Measurements from ENCODE around the gene INMT. TPM values are rescaled to one million over a fixed set of nuclear protein-coding genes. Genes with fewer than 3 reads are reported as not detected.

The INMT gene
- total and polyA plus RNA-seq, 7 donors, result 2.3 to 32.0 (median 4.6) TPM

GRCh38 chr7:30722671-30723070 lies 29.3 kb upstream of the INMT start:
- no peaks in the 10 kb centered on the region for H3K36me3 ChIP-seq (ENCODE audit: insufficient read depth in 1 of 2, low read depth in 1 of 2)
- H3K27me3 ChIP-seq (ENCODE audit: insufficient read depth in 3 of 3, low read length in 2 of 3), result no peaks in the 10 kb centered on the region
- no peak overlapping the region for H3K4me3 ChIP-seq
- DNase-seq (no peak), ATAC-seq (no peak)
- H3K27ac ChIP-seq, result no peak overlapping the region
- intact Hi-C loops (cut with DNase I), result no loop called here
- no peak for TF ChIP-seq CTCF (IDR thresholded peaks at IDR 0.05)
- H3K4me1 ChIP-seq, result no peaks in the 10 kb centered on the region
- H3K9me3 ChIP-seq, result peaks cover 6% of the 10 kb centered on the region

DNA sequence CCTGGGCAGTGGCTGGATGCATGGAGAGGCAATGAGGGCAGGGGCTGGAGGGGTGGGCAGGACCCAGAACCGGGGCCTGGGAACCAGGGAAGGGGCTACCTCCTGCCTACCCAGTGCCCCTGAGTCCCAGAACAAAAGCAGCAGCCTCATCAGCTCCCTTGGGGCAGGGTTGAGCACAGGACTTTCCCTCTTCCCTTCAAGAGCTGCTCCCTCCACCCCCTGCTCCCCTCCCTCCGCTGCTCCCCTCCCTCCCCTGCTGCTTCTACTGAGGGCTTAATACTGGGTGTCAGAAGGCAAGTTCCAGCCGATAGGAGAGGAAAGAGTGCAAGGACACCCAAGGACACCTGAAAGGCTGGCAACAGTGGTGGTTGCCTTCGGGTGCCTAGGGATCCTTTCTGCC lies 28.2 kb upstream of the INMT start:
- H3K36me3 ChIP-seq (ENCODE audit: insufficient read depth in 1 of 2, low read depth in 1 of 2), result no peaks in the 10 kb centered on the region
- DNase-seq, result no peak
- H3K4me1 ChIP-seq, result no peaks in the 10 kb centered on the region
- TF ChIP-seq CTCF (IDR thresholded peaks at IDR 0.05), result no peak
- ATAC-seq, result no peak
- H3K27ac ChIP-seq, result no peak overlapping the region
- peaks cover under 1% of the 10 kb centered on the region for H3K9me3 ChIP-seq
- H3K27me3 ChIP-seq (ENCODE audit: insufficient read depth in 3 of 3, low read length in 2 of 3), result no peaks in the 10 kb centered on the region
- no peak overlapping the region for H3K4me3 ChIP-seq
- 60 to 70% (median 68%) methylated on average over 4 of the region's 4 CpGs for WGBS, 3 donors
- intact Hi-C loops (cut with DNase I), result no loop called here

DNA sequence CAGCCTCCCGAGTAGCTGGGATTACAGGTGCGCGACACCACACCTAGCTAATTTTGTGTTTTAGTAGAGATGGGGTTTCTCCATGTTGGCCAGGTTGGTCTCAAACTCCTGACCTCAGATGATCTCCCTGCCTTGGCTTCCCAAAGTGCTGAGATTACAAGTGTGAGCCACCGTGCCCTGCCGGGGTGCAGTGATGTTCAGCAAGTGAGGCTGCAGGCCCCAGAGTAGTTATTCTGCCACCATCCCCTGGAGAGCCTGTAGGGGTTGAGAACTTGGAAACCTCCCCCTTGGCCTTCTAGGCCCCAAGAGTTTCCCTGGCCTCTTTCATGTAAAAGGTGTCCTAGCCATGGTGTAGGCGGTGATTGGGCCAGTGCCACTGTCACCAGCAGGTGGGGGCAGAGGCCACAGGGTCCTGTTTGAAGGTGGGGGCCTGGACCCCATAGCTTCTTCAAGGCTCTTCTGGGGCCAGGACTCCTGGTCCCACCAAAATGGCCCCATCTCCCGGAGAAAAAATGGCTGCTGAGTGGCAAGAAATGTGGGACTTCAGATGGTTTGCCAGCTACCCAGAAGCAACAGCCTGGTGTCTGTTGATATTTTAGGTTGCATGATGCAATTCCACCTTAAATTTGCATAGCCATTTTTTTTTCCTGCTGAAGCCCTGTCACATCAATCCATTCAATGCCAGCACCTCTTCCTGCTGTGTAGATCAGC lies 25.5 kb upstream of the INMT start:
- no peak overlapping the region for H3K4me3 ChIP-seq
- no peaks in the 10 kb centered on the region for H3K27me3 ChIP-seq (ENCODE audit: insufficient read depth in 3 of 3, low read length in 2 of 3)
- H3K9me3 ChIP-seq, result no peaks in the 10 kb centered on the region
- no peak overlapping the region for H3K27ac ChIP-seq
- DNase-seq, result no peak
- WGBS, 3 donors, result 94 to 98% (median 97%) methylated on average over 7 of the region's 7 CpGs
- H3K4me1 ChIP-seq, result no peaks in the 10 kb centered on the region
- no peak for TF ChIP-seq CTCF (IDR thresholded peaks at IDR 0.05)
- no peak for ATAC-seq
- no peaks in the 10 kb centered on the region for H3K36me3 ChIP-seq (ENCODE audit: insufficient read depth in 1 of 2, low read depth in 1 of 2)
- intact Hi-C loops (cut with DNase I), result no loop called here

DNA sequence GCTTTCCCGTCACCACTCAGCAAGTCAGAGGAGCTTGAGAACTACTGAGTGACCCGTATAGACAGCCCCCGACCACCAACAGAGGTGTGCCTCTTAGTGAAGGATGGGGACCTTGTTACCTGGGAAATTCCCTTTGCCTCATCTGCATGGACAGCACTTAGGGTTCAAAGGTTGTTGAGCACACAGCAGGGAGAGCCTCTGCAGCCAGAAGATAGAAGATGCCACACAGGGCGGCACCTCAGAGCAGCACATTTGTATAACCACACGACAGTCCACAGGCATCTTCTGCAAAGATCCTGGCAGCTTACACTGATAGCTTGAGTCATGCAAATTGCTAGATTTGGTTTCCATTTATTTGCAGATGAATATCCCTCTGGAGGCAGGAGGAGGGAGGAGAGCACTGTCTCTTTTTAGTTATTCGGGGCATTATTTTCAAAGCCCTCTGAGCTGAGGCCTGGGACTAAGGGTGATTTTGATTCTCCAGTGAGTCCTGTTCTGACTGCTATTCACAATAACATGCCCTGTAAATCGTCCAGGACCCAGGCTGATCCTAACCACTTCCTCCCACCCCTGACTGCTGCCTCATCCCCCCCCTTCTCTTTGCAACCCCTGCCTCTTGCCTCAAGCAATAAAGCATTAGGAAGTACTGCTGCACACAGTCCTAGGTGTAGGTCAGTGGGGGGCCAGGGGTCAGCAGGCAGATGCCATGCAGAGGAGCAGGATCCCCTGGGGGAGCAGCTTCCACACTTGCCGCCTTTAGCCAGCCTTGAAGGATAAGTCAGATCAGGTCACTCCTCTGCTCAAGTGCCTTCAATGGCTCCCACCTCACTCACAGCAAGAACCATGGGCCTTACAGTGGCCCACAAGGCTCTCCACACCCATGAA lies 24.6 kb upstream of the INMT start:
- TF ChIP-seq CTCF (IDR thresholded peaks at IDR 0.05), result no peak
- DNase-seq, result no peak
- 64 to 70% (median 67%) methylated on average over 8 of the region's 8 CpGs for WGBS, 3 donors
- no peak overlapping the region for H3K4me3 ChIP-seq
- H3K9me3 ChIP-seq, result no peaks in the 10 kb centered on the region
- H3K27ac ChIP-seq, result no peak overlapping the region
- intact Hi-C loops (cut with DNase I), result no loop called here
- ATAC-seq, result no peak
- H3K36me3 ChIP-seq (ENCODE audit: insufficient read depth in 1 of 2, low read depth in 1 of 2), result no peaks in the 10 kb centered on the region
- H3K27me3 ChIP-seq (ENCODE audit: insufficient read depth in 3 of 3, low read length in 2 of 3), result no peaks in the 10 kb centered on the region
- H3K4me1 ChIP-seq, result no peaks in the 10 kb centered on the region
